ENCODE results near the gene MMP28. TPM values are rescaled to one million over a fixed set of nuclear protein-coding genes. Genes with fewer than 3 reads are reported as not detected.

Gene MMP28
- total RNA-seq, 1 experiment from 2014 or later, result not detected

GRCh38 chr17:35752945-35753764 is 42.3 kb downstream of the MMP28 start, which contains the start of gene GAS2L2:
Gene GAS2L2, minus strand, starts transcription at chr17:35753239. Its CDS starts 389 bp downstream, at chr17:35752850.
- H3K36me3 Mint-ChIP-seq (ENCODE audit: insufficient read depth in 1 of 3, low read depth in 3 of 3), result no peaks in the 10 kb centered on the region
- Histone ChIP-seq H3K4ac (ENCODE audit: low read depth, low read length) (no peak within 1 kb of the TSS), H3K79me1 (ENCODE audit: insufficient read depth, low read depth, low read length, poor library complexity, severe bottlenecking) (no peaks in the 10 kb centered on the region), H3K23me2 (ENCODE audit: insufficient read length, low read depth, low read length, poor library complexity, severe bottlenecking) (no peaks in the 10 kb centered on the region), H3K56ac (ENCODE audit: insufficient read length, low read depth, low read length) (no peak within 1 kb of the TSS), H3T11ph (ENCODE audit: low read length) (no peak within 1 kb of the TSS), H3K79me2 (ENCODE audit: insufficient read depth, low read length) (no peaks in the 10 kb centered on the region), H3K4me2 (ENCODE audit: insufficient read depth, insufficient read length, low read length) (no peak within 1 kb of the TSS), H3K14ac (ENCODE audit: insufficient read depth, low read length) (0 out of 2 replicates have a peak within 1 kb of the TSS, but pooled peaks have one; percentile 19), H3K27me3 (ENCODE audit: insufficient read depth, low read length) (peaks cover 7% of the 10 kb centered on the region; the same call in 1 of the 2 replicates), H2AK5ac (ENCODE audit: insufficient read length, low read length) (no peak within 1 kb of the TSS), H2BK120ac (ENCODE audit: low read depth, low read length, poor library complexity, severe bottlenecking) (no peak within 1 kb of the TSS), H3K4me1 (ENCODE audit: insufficient read depth, low read length) (no peaks in the 10 kb centered on the region), H4K91ac (ENCODE audit: insufficient read length, low read depth, low read length) (no peak within 1 kb of the TSS), H2BK12ac (ENCODE audit: insufficient read length, low read depth, low read length) (no peak within 1 kb of the TSS), H3K9me3 (ENCODE audit: control insufficient read depth, low read depth, low read length) (no peaks in the 10 kb centered on the region), H2BK20ac (ENCODE audit: low read depth, low read length, poor library complexity, severe bottlenecking) (no peak within 1 kb of the TSS), H3K27ac (ENCODE audit: insufficient read length, low read depth, low read length) (no peak within 1 kb of the TSS), H2AFZ (ENCODE audit: low read length) (no peak within 1 kb of the TSS), H2BK5ac (ENCODE audit: insufficient read length, low read length) (no peak within 1 kb of the TSS), H3K9ac (ENCODE audit: extremely low read depth, insufficient read length, low read length) (no peak within 1 kb of the TSS), H4K20me1 (ENCODE audit: control insufficient read depth, insufficient read depth, insufficient read length) (no peaks in the 10 kb centered on the region), H3K23ac (ENCODE audit: insufficient read length, low read depth, low read length) (no peak within 1 kb of the TSS), H4K8ac (replicated peaks; ENCODE audit: insufficient read length, low read depth, low read length) (no peak within 1 kb of the TSS), H2BK15ac (ENCODE audit: low read depth, low read length) (no peak within 1 kb of the TSS), H3K18ac (ENCODE audit: insufficient read length, low read depth, low read length) (peak within 1 kb of the TSS; percentile 57), H4K5ac (ENCODE audit: insufficient read length, low read depth, low read length) (no peak within 1 kb of the TSS)
- no CpG with 5 or more reads among the region's 9 CpGs for WGBS (ENCODE audit: extremely low coverage, insufficient read length, low lambda C conversion rate)
- H3K27me3 Mint-ChIP-seq (ENCODE audit: low read depth), result peaks cover 31% of the 10 kb centered on the region
- peaks cover 20 to 30% of the 10 kb centered on the region in 2 experiments for H3K4me1 Mint-ChIP-seq
- no peaks in the 10 kb centered on the region; a peak in 2 of 5 replicates for H3K9me3 Mint-ChIP-seq
- DNase-seq, result no peak
- TF ChIP-seq, protein P1, sequence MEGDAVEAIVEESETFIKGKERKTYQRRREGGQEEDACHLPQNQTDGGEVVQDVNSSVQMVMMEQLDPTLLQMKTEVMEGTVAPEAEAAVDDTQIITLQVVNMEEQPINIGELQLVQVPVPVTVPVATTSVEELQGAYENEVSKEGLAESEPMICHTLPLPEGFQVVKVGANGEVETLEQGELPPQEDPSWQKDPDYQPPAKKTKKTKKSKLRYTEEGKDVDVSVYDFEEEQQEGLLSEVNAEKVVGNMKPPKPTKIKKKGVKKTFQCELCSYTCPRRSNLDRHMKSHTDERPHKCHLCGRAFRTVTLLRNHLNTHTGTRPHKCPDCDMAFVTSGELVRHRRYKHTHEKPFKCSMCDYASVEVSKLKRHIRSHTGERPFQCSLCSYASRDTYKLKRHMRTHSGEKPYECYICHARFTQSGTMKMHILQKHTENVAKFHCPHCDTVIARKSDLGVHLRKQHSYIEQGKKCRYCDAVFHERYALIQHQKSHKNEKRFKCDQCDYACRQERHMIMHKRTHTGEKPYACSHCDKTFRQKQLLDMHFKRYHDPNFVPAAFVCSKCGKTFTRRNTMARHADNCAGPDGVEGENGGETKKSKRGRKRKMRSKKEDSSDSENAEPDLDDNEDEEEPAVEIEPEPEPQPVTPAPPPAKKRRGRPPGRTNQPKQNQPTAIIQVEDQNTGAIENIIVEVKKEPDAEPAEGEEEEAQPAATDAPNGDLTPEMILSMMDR (conservative IDR thresholded peaks at IDR 0.05), result no peak
- peak within 1 kb of the TSS in 2 of 3 experiments; percentile 39 to 67; a peak in 3 of 7 replicates for H3K27ac Mint-ChIP-seq
- no peak within 1 kb of the TSS; a peak in 1 of 5 replicates for H3K4me3 Mint-ChIP-seq

Measured in H9 (cell line).